Brain pericyte (primary cell): ENCODE measurements around the gene RPS21.

Experiments
- DNase-seq: peaks from one replicate; pipeline ENCODE4 v3.0.0-alpha.2; 2012; ENCODE audit warnings: low read depth, low spot score

Gene RPS21

DNA sequence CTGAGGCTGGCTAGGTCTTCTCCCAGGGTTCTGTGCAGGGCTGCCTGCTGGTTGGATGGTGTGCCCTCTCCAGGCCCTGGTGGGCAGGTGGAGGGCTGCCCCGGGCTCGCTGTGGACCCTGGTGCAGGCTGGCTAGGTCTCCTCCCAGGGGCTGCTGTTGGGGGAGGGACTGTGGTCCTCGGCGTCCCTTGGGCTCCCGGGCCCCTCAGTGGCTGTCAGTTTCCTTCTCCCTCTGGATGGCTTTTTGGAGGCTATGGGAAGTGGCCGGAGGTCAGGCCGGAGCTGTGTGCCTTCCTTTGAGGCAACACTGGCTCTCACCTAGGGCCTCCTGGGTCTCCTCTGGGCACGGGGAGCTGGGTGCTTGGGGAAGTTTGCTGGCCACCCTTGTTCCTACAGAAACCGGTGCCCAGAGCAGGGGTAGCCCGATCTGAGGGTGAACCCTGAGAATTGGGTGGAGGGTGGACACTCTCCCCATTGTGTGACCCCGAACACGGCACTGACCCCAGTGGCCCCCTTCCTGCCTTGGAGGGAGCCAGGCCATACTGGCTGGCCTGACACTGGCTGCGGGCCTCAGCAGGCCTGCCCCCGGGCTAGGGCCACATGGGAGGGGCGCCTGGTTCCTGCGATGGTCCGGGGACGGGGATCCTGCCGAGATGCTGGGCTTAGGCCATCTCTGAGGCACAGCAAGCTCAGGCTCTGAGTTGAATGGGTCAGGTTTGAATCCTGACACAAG is 24.0 kb downstream of the RPS21 start:
- no peak for DNase-seq

DNA sequence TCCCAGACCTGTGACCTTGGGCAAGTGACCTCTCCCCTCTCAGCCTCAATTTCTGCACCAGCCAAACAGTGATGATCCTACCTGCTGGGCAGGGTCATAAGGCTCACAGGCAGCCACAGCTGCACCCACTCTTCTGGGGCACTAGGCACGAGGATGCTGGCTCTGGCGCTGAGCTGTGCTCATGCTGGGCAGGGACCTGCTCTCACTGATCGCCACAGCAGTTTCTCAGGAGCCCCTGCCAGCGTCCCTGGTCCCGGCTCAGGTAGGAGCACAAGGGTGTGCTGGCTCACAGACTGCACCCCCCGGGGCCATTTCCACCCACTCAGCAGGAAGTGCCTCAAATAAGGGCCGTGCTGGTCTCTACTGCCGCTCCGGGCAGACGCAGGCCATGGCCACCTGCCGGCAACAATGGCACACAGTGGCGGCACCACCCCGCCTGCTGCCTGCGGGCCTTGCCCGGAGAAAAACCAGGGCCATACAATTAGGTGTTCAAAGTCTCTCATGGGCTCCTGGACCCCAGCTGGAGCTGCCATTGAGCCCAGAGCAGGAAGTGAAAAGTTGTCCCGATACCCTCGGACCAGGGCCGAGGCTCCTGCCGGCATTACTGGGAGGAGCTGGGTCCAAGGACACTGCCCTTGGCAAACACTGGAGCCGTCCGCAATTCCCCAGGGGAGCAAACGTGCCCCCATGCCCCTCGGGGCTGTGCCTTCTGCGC is 24.7 kb downstream of the RPS21 start:
- no peak for DNase-seq

DNA sequence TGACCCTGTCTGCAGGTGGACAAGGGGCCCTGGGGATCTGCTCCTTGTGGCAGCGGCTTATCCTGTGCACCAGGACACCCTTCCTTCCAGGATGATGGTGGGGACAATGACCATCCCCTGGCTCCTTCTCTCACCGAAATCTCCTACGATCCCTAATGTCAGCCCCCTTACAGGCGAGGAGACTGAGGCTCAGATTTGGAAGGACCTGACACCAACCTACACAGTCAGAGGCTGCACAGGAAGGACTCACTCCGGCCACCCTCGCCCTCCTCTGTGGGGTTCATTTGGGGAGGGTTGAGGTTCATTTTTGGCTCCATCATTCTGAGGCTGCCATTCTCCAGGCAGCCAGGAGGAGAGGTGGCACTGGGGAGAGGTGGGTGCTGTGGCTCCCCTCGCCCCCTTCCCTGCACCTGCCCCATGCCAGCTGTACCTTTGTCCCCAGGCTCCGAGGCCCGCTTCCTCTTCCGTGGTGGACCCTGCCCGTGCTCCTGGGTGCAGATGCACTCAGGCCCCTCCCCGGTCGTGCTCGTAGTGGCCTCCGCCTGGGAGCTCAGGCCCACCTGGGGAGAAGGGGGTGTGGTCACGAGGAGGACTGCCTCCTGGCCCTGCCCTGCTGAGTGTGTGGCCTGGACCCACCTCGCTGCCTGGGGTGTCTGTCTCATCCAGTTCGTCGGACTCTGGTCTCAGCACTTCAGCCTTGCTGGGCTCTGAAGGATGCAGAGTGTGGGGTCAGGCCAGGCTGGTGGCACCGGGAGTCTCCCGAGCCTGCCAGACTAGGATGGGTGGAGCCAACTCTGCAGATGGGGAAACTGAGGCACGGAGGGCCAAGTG is 25.5 kb downstream of the RPS21 start:
- DNase-seq = no peak

DNA sequence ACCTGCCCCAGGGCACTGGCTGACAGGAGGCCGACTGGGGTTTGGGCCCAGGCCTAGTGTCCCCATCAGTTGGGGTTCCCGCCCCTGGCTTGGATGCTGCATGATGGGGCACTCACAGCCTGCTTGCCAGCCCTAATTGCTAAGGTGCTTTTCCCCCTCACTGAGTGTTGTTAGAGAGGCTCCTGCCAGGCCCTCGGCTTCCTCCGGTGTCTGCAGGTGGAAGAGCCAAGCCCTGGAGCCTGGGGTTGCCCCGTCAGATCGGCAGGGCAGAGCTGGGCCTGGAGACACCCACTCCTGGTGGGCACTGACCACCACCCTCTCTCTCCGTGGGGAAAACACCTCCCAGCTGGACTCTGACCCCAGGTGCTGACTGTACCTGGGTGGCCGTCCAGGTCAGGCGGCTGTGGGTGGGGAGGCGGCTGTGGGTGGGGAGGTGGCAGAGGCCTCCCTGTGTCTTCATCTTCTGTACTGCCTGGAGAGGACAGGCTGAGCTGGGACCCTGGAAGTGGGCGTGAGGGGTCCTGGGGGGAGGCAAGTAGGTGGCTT is 26.2 kb downstream of the RPS21 start:
- DNase-seq = no peak

DNA sequence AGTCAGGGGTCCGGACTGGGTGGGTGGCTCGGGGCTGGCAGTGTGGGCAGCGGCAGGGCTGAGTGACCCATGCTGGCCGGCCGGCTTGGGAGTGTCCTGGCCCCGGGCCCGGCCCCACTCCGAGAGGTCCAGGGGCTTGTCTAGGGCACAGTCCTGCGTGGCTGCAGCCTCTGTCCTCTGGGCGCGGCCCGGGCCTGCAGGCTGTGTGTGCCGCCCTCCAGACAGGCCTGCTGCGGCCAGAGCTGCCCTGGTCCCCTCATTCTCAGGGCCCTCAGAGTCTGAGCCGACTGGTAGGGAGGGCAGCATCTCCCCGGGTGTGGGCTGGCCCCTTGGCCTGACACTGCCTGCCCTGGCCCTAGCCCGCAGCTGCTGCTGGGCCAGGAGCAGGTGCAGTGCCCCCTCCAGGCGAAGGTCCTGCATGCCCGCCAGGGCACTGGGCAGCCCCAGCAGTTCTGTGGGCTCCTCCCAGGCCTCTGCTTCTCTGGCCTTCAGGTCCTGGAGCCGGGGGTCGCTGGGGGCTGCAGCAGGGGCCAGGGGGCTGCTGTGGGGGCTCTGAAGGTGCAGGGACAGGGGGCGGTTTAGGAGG is 27.1 kb downstream of the RPS21 start:
- DNase-seq = no peak

DNA sequence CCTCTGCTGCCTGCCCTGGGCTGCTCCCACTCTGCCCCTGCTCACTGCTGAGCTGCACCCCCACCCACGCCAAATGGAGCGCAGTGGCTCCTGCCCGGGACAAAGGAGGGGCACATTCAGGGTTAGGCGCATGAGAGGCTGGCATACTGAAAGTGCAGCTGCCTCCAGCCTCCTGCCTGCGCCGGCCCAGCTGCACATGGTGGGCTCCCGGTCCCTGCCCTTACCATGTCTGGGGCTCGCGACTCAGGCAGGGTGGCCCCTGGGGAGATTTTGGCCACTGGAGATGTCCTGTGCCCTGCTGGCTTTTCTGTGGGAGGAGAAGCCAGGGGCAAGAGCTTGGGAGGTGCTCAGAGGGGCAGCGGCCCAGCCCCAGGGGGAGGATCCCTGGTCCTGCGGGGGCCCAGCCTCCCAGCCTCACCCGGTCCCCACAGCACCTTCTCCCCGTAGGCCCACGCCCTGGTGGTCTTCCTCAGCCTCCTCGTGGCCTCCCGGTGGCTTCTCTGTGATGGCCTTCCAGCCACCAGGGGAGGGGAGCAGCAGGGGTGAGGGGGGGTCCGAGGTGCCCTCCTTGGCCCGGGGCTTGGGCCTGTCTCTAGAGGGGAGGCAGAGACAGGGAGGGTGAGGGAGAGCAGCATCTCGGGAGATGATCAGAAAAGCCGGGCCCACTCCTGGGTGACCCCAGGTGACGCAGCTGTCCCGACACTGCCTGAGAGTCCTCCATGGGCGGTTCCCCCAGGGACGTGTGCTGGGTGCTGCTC is 28.6 kb downstream of the RPS21 start:
- no peak for DNase-seq

DNA sequence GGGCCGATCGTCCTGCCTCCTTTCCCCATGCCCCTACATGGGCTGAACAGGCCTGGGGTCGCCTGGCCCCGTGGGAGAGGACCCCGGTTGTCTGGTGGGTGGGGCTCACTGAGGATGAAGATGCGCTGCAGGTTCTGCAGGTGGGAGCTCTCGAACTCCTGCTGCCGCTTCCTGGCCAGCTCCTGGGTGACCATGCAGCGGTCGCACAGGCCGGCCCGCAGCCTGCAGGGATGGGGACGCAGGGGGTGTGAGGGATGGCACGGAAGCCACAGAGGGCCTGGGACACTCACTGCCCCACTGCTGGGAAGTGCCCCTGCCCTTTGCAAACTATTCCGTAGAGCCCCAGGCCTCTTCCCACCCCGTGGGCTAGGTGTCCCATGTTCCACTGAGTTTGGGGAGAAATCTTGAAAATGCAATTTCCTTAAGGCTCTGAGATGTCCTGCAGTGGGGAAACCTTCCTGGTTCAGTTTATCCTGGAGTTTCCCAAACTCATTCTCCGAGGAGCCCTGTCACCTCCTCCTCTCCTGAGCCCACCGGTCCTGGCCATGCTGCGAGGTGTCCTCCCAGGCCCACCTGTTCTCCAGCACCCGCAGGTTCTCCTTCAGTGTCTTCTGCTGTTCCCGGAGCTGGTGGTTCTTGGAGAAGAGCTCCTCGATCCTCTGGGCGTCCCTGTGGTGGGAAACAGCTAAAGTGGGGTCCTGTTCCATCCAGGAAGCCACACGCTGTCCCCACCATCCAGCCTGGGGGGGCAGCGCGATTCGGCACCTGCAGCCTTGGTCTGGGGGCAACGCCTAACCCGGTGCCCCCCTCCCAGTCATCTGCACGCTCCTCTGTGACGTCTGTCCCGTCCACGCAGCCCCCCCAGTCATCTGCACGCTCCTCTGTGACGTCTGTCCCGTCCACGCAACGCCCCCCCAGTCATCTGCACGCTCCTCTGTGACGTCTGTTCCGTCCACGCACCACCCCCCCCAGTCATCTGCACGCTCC is 30.0 kb downstream of the RPS21 start:
- no peak for DNase-seq

DNA sequence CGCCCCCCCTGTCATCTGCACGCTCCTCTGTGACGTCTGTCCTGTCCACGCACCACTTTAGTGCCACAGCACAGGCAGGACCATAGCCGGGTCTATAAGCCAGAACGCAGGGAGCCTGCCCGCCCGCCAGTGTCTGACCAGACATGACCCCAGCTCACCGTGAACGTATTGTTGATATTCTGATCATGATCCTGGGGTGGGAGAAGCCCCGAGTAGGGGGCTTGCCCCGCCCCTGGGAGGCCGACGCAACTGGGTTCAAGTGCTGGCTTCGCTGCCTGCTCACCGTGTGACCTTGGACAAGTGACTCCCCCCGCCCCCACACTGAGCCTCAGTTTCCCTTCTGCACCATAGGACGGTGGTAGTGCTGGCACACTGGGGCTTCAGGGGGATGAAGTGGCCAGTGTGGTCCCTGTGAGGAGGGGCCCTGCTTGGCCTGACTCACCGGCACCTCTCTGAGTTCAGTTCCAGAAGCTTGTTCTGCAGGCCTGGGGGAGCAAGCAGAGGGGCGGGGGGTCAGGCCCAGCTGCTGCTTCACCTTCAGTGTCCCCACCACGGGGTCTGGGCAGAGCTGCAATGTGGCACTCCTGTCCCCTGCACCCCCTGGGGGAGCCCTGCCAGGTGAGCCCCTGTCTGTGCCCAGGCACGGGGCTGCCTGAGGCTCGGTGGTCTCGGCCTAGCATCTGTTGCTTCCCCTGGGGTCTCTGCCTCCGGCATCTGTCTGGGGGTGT is 31.2 kb downstream of the RPS21 start:
- no peak for DNase-seq

DNA sequence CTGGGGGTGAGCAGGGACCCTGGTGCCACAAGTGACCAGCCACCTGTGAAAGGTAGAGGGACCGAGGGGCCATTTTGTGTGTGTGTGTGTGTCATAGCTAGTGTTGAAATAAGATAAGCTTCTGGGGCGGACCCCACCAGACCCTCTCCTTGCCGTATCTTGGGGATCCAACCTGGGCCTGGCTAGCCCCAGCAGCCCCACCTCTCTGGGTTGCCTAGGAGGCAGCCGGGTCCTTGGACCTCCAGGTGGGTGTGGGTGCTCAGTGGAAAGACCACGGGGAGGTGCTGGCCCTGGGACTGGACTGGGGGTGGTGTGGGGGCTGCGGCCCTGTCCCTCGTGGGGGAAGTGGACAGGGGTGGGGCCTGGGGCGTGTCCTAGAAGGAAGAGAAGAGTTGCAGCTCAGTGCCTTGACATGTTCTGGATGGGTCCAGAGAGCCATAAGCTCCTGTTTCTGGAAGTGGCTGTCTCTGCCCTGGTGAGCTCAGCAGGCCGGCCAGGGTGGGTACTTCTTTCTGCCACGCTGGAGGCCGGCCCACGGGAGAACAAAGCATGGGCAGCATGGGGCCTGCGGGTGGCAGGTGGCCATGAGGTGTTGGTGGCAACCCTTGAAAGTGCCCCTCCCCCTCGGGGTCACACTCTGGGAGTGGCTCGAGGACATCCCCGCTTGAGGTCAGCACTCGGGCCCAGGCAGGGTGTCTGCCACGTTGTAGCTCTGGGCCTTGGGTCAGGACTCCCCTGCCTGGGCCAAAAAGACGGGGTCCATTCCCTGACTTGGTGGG is 32.0 kb downstream of the RPS21 start:
- DNase-seq = no peak

DNA sequence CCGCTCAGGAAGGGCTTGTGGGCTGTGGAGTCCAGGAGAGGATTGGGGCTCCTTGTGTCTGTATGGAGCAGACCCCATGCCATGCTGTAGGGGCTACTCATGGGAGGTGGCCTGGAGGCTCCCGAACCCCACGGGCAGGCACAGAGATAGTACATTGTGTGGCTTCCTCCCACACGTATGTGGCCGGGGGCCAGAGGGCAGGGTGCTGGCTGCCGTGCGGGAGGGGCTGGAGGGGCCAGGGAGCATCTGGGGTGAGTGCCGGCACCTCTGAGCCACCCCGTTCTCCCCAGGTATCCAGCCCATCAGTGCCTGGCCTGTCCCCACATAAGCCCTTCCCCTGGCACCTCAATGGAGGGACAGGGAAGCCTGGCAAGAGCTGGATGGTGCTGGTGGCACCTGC is 32.9 kb downstream of the RPS21 start:
- DNase-seq = no peak

DNA sequence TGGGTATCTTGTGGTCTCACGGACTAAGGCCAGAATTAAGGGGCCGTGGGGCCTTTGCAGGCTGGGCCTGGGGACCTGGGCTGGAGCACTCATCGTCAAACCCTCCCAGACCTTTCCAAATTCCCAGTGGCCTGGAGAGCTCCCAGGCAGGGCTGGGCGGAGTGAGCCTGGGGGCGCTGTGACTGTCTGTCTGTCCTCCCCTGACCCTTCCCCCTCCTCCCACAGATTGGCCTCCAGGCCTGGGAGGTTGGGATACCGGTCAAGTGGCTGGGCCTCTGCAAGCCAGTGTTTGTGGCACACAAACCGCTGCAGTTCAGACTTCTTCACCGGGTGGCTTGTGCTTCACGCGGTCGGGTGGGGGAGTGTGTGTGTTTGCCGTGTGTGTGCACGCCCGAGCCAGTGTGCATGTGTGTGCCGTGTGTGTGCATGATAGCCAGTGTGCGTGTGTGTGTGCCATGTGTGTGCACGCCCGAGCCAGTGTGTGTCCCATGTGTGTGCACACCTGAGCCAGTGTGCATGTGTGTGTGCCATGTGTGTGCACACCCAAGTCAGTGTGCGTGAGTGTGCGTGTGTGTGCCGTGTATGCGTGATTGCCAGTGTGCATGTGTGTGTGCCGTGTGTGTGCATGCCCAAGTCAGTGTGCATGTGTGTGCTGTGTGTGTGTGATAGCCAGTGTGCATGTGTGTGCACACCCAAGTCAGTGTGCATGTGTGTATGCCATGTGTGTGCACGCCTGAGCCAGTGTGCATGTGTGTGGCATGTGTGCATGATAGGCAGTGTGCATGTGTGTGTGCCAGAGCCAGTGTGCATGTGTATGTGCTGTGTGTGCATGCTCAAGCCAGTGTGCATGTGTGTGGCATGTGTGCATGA is 34.2 kb downstream of the RPS21 start:
- DNase-seq = no peak

DNA sequence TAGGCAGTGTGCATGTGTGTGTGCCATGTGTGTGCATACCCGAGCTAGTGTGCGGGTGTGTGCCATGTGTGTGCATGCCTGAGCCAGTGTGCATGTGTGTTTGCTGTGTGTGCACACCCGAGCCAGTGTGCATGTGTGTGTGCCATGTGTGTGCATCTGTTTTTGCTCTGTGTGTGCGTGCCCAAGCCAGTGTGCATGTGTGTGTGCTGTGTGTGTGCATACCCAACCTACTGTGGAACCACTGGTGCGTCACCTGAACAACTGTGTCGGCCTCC is 34.8 kb downstream of the RPS21 start:
- no peak for DNase-seq

DNA sequence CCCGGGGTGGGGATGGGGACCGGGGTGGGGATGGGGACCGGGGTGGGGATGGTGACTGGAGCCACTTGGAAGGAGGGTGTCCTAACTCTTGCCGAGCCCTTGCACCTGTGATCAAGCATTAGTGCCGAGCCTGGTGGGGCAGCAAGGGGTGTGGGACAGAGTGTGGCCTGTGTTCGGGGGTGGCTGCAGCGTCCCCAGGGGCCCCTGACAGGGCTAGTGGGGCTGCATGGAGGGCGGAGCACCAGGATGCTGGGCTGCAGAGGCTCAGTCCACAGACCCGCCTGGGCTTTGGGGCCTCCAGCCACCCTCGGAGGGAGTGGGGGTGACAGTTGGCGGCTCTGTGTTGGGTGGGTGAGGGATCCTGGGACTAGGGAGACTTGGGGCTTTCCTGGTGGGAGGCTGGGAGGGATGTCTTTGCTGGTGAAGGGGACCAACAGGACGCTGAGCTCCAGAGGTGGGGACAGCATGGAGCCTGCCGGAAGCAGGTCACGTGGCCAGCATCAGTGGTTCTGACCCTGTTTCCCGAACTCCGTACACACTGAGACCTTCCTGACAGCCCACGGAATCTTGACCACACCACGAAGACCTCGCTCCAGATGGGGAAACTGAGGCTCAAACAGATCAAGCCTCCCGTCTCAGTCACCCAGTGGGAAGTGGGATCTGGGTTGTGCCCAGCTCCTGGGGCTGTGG is 35.9 kb downstream of the RPS21 start:
- no peak for DNase-seq

DNA sequence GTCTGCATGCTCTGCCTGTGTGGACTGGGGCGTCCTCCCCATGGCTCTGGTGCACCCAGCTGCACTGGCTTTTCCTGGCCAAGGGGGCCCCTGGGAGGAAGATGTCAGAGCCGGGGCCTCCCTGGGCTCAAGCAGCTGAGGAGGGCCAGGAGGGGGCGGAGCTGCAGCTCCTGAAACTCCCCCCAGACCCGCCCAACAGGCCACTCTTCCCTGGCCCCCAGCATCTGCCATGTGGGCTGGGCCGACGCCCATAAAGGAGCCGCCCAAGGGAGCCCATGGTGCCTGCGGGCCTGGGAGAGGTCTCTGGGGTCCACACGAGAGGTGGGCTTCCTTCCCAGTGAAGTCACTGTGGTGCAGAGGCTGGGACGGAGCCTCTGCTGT is 36.4 kb downstream of the RPS21 start:
- no peak for DNase-seq

DNA sequence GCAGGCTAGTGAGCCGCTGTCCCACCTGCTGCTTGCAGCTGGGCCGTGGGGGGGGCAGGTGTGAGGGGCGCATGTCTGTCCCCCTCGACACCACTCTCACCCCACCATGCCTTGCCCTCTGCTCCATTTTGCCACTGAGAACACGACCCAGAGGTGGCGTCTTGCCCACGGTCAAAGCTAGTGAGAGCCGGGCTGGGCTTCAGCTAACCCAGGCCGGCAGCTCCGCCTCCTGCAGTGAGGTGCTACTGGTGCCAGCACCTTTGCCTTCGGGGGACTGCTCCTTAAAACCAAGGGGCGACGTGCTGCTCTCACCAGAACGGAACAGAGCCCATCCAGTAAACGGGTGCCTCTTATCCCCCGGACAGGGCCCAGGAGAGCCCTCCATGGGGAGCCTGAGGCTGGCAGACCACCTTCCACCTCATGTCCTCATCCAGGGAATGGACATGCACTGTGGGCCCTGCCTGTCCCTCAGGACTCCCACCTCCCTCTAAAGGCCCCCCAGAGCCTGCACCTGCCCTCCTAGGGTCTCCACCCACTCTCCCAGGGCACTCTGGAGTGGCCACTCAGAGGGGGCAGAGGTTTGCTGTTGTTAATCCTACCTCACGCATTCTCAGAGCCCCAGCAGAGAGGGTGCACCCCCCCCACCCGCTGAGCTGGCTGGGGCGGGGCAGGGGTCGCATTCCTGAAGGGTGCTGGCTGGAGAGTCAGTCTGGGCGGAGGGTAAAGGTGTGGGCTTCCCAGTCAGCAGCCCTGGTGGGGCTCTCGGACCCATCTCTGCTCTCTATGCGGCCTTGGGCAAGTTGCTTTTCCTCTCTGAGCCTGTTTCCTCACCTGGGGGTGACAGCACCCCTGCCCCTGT is 37.6 kb downstream of the RPS21 start:
- DNase-seq = no peak
